HFFc6 (cell line): ENCODE results near the gene SYNJ1. TPM values are rescaled to one million over a fixed set of nuclear protein-coding genes. Genes with fewer than 3 reads are reported as not detected.
"Not testable (repeated sequence)": the region's sequence is repeated elsewhere in the genome, so short reads cannot be mapped to it uniquely, and the experiment has no call there.

Experiments used
- DNase-seq: peaks from one replicate; pipeline ENCODE4 v3.0.0-alpha.2; 2018
- H3K27ac Mint-ChIP-seq: 2 replicates; pipeline ENCODE4 v1.8.0; 2020; ENCODE audit warnings: mild to moderate bottlenecking, mixed read lengths
- H3K27me3 Mint-ChIP-seq: 2 replicates; pipeline ENCODE4 v1.8.0; 2021; ENCODE audit warnings: mild to moderate bottlenecking, moderate library complexity, mixed read lengths; ENCODE audit not compliant: insufficient read depth
- H3K36me3 Mint-ChIP-seq: 2 replicates; pipeline ENCODE4 v1.8.0; 2021; ENCODE audit warnings: low read depth, mixed read lengths
- H3K4me1 Mint-ChIP-seq: 2 replicates; pipeline ENCODE4 v1.8.0; 2020; ENCODE audit warnings: low read depth, mixed read lengths
- H3K4me3 Mint-ChIP-seq: 2 replicates; pipeline ENCODE4 v1.8.0; 2020; ENCODE audit warnings: mild to moderate bottlenecking, moderate library complexity, mixed read lengths
- H3K9me3 Mint-ChIP-seq: 2 replicates; pipeline ENCODE4 v1.8.0; 2020; ENCODE audit warnings: mild to moderate bottlenecking, mixed read lengths
- CTCF ChIP-seq: fragments of 200-600 bp; sonication (generic); IDR thresholded peaks from 2 replicates; pipeline ENCODE4 v1.5.0; 2021; ENCODE audit warnings: antibody characterized with exemption, mild to moderate bottlenecking
- total RNA-seq, 6 experiments: library from RNA; stranded (reverse); fragmentation: NEBNext Ultra II Directional; extraction: Animal tissue kit (Norgen Biotek cat#: 25700); gene quantifications; 2 replicates in 1 of 6; 3 replicates in 5 of 6; pipeline ENCODE4 v1.2.3, GENCODE V29; 2021

The SYNJ1 gene
- total RNA-seq, 6 experiments from 2014 or later = 14.3 to 17.9 (median 15.6) TPM

GRCh38 chr21:32648165-32648564, 79.6 kb downstream of the SYNJ1 start:
- TF ChIP-seq CTCF = no peak
- no peak overlapping the region for H3K4me3 Mint-ChIP-seq
- no peak overlapping the region for H3K27ac Mint-ChIP-seq
- no peaks in the 10 kb centered on the region for H3K4me1 Mint-ChIP-seq
- no peaks in the 10 kb centered on the region for H3K9me3 Mint-ChIP-seq
- peaks cover 6% of the 10 kb centered on the region; the same call in 1 of the 2 replicates for H3K36me3 Mint-ChIP-seq
- H3K27me3 Mint-ChIP-seq = no peaks in the 10 kb centered on the region
- no peak for DNase-seq

GRCh38 chr21:32645261-32646182, 82.3 kb downstream of the SYNJ1 start:
- no peak for TF ChIP-seq CTCF
- Mint-ChIP-seq H3K27ac (no peak overlapping the region), H3K9me3 (no peaks in the 10 kb centered on the region), H3K4me3 (no peak overlapping the region), H3K36me3 (peaks cover 6% of the 10 kb centered on the region; the same call in 1 of the 2 replicates), H3K27me3 (no peaks in the 10 kb centered on the region), H3K4me1 (no peaks in the 10 kb centered on the region)
- no peak for DNase-seq

- no peak for TF ChIP-seq CTCF
- no peaks in the 10 kb centered on the region for H3K27me3 Mint-ChIP-seq
- no peak overlapping the region for H3K4me3 Mint-ChIP-seq
- H3K4me1 Mint-ChIP-seq = no peaks in the 10 kb centered on the region
- peaks cover 6% of the 10 kb centered on the region; the same call in 1 of the 2 replicates for H3K36me3 Mint-ChIP-seq
- H3K9me3 Mint-ChIP-seq = no peaks in the 10 kb centered on the region
- no peak overlapping the region for H3K27ac Mint-ChIP-seq
- no peak for DNase-seq
Measured at GRCh38 chr21:32641710-32642698, 85.8 kb downstream of the SYNJ1 start.

- 0 out of 2 replicates have a peak, but pooled peaks cover 3% of the 10 kb centered on the region for H3K27me3 Mint-ChIP-seq
- H3K9me3 Mint-ChIP-seq = peaks cover 20% of the 10 kb centered on the region
- peak overlapping the region; percentile 64 for H3K27ac Mint-ChIP-seq
- no peak for TF ChIP-seq CTCF
- DNase-seq = peak; percentile 85
- H3K36me3 Mint-ChIP-seq = peaks cover 25% of the 10 kb centered on the region
- peak overlapping the region; percentile 53 for H3K4me3 Mint-ChIP-seq
- peaks cover 34% of the 10 kb centered on the region for H3K4me1 Mint-ChIP-seq
Measured at GRCh38 chr21:32626621-32627196, 101.1 kb downstream of the SYNJ1 start.

- DNase-seq, H3K9me3 Mint-ChIP-seq, H3K27ac Mint-ChIP-seq, H3K4me1 Mint-ChIP-seq, H3K36me3 Mint-ChIP-seq, H3K4me3 Mint-ChIP-seq: not testable (repeated sequence)
- peaks cover 26% of the 10 kb centered on the region for H3K27me3 Mint-ChIP-seq
Measured at GRCh38 chr21:32618218-32618617, 109.6 kb downstream of the SYNJ1 start.
